K562 (cell line): ENCODE measurements around the gene AMDHD2. TPM values are rescaled to one million over a fixed set of nuclear protein-coding genes. Genes with fewer than 3 reads are reported as not detected.
A peak's percentile ranks its signal among the peaks of the same experiment; 100 is the strongest.

Experiments
- CCNT2 ChIP-seq: IDR thresholded peaks from 2 replicates; pipeline ENCODE4 v1.6.1; 2011; ENCODE audit warnings: borderline replicate concordance, low read depth, mild to moderate bottlenecking, moderate library complexity, mixed read lengths, low read length; ENCODE audit not compliant: insufficient read length; ENCODE audit errors: extremely low read depth
- DACH1 ChIP-seq: fragments of 450-650 bp; IDR thresholded peaks from 2 replicates; pipeline ENCODE4 v1.6.1; 2018; ENCODE audit not compliant: partially characterized antibody
- FOXM1 ChIP-seq, 2 experiments: fragments of 450-650 bp in 1 of 2; sonication (generic) in 1 of 2; formaldehyde crosslinking in 1 of 2; IDR thresholded peaks; 2 replicates each; pipeline versions ENCODE4 v1.6.1 to v1.9.0; 2017 to 2022; ENCODE audit warnings: low read depth in 2 of 2, mild to moderate bottlenecking in 2 of 2, missing genetic modification reagents in 1 of 2, moderate library complexity in 1 of 2
- MAFK ChIP-seq: IDR thresholded peaks from 2 replicates; pipeline ENCODE4 v1.6.1; 2011; ENCODE audit warnings: low read length, improper control_type of control experiment
- TAF15 ChIP-seq: fragments of 200-400 bp; formaldehyde crosslinking; IDR thresholded peaks from 2 replicates; pipeline ENCODE4 v1.6.1; 2017; ENCODE audit warnings: mild to moderate bottlenecking, low read depth, low read length, moderate library complexity
- TCFL5 ChIP-seq: fragments of 250-450 bp; sonication (Bioruptor Pico); conservative IDR thresholded peaks from 2 replicates; pipeline ENCODE4 v1.6.1; 2021; ENCODE audit warnings: mild to moderate bottlenecking, moderate library complexity, matching md5 sums
- ZNF408 ChIP-seq: fragments of 250-450 bp; sonication (Bioruptor Pico); IDR thresholded peaks from 2 replicates; pipeline ENCODE4 v1.4.0; 2020; ENCODE audit warnings: low read depth, mild to moderate bottlenecking, moderate library complexity
- polyA plus RNA-seq, 8 experiments: library from polyadenylated mRNA; depleted of rRNA in 4 of 8; stranded (reverse) in 5 of 8; unstranded in 3 of 8; fragments of >200 nt; fragmentation: Nextera tagmentation in 2 of 8; fragmentation: Illumina TruSeq in 1 of 8; extraction: Ambion mirVana in 2 of 8; extraction: Trizol in 1 of 8; gene quantifications; 2 replicates each; pipeline versions ENCODE4 v1.2.1 to v1.2.3, GENCODE V29; 2011 to 2014; ENCODE audit warnings: inconsistent platforms in 1 of 8, missing spikeins in 1 of 8
- total RNA-seq, 7 experiments: library from RNA; depleted of rRNA in 6 of 7; stranded (reverse); fragments of >200 nt in 6 of 7; fragmentation: Illumina TruSeq in 2 of 7; extraction: Trizol in 2 of 7; gene quantifications; 2 replicates each; pipeline versions ENCODE4 v1.2.1 to v1.2.3, GENCODE V29; 2011 to 2021; ENCODE audit warnings: low replicate concordance in 1 of 7
- TF ChIP-seq, protein P1 (sequence below): sonication (generic); formaldehyde crosslinking; IDR thresholded peaks from 2 replicates; pipeline ENCODE4 v1.8.0; 2022; ENCODE audit warnings: mild to moderate bottlenecking, missing genetic modification reagents
- TF ChIP-seq, protein P2 (sequence below), 2 experiments: fragments of 450-650 bp in 1 of 2; sonication (generic) in 1 of 2; formaldehyde crosslinking in 1 of 2; IDR thresholded peaks; 2 replicates each; pipeline versions ENCODE4 v1.7.1 to v1.9.0; 2016 to 2022; ENCODE audit warnings: inconsistent platforms in 1 of 2, mild to moderate bottlenecking in 1 of 2, missing genetic modification reagents in 1 of 2

Gene AMDHD2
- total and polyA plus RNA-seq, 9 of the 15 experiments (the other 6 are each of a cell fraction or from before 2014, with no cell fraction given) = 0.38 to 56.9 (median 18.3) TPM; not detected in 1

DNA sequence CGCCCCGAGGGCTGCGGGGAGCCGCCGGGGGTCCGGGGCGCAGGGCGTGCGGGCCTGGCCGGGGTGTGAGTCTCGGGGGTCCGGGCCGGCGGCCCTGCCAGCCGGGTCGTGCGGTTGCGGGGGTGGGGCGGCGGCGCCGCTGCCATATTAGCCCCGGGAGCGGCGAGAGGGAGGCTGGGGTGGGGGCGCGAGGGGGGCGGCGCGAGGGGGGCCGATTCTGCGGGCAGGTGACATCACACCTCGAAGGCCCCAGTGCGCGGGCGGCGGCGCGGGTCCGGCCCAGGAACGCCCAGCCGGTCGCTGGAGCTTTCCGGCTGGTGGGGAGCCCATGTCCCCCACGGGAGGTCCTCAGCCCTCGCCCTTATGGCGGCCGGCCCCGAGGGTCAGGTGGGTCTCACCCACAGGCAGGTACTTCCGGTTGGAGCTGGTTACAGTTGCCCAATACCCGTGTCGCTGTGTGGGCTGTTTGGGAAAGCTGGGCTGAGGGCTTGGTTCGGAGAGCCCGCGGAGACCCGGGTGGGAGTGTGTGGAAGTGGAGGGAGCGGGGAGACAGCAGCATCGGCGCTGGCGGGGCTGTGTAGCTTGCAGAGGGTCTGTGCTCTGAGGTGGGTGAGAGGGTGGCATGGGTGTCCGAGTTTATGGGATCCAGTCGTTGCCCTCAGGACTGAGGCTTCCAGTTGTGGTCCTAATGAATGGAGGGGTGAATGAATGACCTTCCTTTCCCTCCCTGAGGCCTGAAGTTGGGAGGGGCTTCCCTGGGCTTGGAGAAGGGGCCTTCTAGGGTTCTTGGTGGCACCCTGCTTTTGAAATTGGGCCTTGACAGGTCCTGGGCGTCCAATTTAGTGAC, 5.6 kb upstream of the AMDHD2 start (continued):
- TF ChIP-seq CCNT2 (no peak), TAF15 (no peak), ZNF408 (CRISPR knock-in tag) (no peak), TCFL5 (CRISPR knock-in tag) (no peak), DACH1 (no peak), FOXM1 (IDR thresholded peaks at IDR 0.05; ENCODE audit: low read depth) (no peak), FOXM1 (CRISPR knock-in tag; IDR thresholded peaks at IDR 0.05; ENCODE audit: low read depth) (no peak), MAFK (no peak)
- TF ChIP-seq, protein P1, sequence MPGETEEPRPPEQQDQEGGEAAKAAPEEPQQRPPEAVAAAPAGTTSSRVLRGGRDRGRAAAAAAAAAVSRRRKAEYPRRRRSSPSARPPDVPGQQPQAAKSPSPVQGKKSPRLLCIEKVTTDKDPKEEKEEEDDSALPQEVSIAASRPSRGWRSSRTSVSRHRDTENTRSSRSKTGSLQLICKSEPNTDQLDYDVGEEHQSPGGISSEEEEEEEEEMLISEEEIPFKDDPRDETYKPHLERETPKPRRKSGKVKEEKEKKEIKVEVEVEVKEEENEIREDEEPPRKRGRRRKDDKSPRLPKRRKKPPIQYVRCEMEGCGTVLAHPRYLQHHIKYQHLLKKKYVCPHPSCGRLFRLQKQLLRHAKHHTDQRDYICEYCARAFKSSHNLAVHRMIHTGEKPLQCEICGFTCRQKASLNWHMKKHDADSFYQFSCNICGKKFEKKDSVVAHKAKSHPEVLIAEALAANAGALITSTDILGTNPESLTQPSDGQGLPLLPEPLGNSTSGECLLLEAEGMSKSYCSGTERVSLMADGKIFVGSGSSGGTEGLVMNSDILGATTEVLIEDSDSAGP (CRISPR knock-in tag) = no peak
- TF ChIP-seq, protein P2, sequence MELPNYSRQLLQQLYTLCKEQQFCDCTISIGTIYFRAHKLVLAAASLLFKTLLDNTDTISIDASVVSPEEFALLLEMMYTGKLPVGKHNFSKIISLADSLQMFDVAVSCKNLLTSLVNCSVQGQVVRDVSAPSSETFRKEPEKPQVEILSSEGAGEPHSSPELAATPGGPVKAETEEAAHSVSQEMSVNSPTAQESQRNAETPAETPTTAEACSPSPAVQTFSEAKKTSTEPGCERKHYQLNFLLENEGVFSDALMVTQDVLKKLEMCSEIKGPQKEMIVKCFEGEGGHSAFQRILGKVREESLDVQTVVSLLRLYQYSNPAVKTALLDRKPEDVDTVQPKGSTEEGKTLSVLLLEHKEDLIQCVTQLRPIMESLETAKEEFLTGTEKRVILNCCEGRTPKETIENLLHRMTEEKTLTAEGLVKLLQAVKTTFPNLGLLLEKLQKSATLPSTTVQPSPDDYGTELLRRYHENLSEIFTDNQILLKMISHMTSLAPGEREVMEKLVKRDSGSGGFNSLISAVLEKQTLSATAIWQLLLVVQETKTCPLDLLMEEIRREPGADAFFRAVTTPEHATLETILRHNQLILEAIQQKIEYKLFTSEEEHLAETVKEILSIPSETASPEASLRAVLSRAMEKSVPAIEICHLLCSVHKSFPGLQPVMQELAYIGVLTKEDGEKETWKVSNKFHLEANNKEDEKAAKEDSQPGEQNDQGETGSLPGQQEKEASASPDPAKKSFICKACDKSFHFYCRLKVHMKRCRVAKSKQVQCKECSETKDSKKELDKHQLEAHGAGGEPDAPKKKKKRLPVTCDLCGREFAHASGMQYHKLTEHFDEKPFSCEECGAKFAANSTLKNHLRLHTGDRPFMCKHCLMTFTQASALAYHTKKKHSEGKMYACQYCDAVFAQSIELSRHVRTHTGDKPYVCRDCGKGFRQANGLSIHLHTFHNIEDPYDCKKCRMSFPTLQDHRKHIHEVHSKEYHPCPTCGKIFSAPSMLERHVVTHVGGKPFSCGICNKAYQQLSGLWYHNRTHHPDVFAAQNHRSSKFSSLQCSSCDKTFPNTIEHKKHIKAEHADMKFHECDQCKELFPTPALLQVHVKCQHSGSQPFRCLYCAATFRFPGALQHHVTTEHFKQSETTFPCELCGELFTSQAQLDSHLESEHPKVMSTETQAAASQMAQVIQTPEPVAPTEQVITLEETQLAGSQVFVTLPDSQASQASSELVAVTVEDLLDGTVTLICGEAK (IDR thresholded peaks at IDR 0.05) = peak; percentile 31; the same call in 1 of the 2 replicates
- TF ChIP-seq, protein P2 (CRISPR knock-in tag; IDR thresholded peaks at IDR 0.05) = no peak
